ENCODE measurements around the gene TDP2.

Gene TDP2

DNA sequence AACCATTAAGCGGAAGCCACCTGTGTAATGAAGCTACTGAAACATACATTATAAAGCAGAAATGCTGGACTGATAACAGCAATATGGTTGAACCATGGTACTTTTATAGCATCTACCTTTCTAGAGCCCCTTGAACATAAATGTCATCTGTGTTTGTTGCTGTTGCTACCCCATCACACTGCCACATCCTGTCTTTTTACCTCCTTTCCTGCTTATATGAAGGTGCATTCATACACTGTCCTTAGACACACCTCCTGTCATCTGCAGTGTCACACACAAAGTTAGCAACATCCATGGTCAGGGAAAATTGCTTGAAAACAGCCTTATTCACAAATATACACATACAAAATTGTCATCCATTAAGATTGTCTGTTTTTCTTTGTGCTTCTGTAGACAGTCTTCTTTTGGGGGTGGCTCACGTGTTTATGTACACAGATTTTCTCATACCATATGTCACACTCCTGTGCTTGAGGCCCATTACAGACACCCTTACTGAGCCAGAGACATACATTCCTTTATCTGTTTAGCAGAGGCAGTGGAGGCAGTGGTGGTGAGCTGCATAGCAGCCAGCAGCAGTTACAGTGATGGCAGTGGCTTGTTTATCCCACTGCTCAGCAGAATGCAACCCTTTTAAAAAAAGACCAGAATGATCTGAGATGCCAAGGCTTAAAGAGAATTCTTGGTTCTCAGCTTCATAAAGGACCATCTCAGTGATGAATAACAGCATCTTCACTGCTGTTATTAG lies 26.3 kb upstream of the TDP2 start:
- Histone ChIP-seq H3K36me3 (replicated peaks) (no peaks in the 10 kb centered on the region), H3K27me3 (replicated peaks) (no peaks in the 10 kb centered on the region), H3K4me3 (ENCODE audit: low read depth, low read length) (no peak overlapping the region), H3K27ac (no peak overlapping the region)
- in situ Hi-C loops (cut with HindIII; ENCODE audit: low pct_ligation_motif_present, low sequenced_read_pairs), result no loop called here
- no peak for DNase-seq
- TF ChIP-seq, protein P1, sequence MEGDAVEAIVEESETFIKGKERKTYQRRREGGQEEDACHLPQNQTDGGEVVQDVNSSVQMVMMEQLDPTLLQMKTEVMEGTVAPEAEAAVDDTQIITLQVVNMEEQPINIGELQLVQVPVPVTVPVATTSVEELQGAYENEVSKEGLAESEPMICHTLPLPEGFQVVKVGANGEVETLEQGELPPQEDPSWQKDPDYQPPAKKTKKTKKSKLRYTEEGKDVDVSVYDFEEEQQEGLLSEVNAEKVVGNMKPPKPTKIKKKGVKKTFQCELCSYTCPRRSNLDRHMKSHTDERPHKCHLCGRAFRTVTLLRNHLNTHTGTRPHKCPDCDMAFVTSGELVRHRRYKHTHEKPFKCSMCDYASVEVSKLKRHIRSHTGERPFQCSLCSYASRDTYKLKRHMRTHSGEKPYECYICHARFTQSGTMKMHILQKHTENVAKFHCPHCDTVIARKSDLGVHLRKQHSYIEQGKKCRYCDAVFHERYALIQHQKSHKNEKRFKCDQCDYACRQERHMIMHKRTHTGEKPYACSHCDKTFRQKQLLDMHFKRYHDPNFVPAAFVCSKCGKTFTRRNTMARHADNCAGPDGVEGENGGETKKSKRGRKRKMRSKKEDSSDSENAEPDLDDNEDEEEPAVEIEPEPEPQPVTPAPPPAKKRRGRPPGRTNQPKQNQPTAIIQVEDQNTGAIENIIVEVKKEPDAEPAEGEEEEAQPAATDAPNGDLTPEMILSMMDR (IDR thresholded peaks at IDR 0.05; ENCODE audit: low read depth, low read length, missing control alignments), result no peak

DNA sequence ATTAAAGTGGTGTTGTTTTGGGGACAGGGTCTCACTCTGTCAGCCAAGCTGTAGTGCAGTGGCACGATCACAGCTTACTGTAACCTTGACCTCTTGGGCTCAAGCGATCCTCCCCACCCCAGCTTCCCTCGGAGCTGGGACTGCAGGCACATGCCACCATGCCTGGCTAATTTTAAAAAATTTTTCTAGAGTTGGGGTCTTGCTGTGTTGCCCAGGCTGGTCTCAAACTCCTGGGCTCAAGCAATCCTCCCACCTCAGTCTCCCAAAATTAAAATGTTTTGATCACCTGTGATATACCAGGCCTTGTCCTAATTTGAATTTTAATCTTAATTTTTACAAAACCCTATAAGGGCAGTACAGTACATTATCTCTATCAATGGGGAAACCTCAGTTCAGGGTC lies 25.7 kb upstream of the TDP2 start:
- in situ Hi-C loops (cut with HindIII; ENCODE audit: low pct_ligation_motif_present, low sequenced_read_pairs), result no loop called here
- Histone ChIP-seq H3K4me3 (ENCODE audit: low read depth, low read length) (no peak overlapping the region), H3K27ac (no peak overlapping the region), H3K27me3 (replicated peaks) (no peaks in the 10 kb centered on the region), H3K36me3 (replicated peaks) (no peaks in the 10 kb centered on the region)
- no peak for DNase-seq
- TF ChIP-seq, protein P1 (IDR thresholded peaks at IDR 0.05; ENCODE audit: low read depth, low read length, missing control alignments), result no peak

DNA sequence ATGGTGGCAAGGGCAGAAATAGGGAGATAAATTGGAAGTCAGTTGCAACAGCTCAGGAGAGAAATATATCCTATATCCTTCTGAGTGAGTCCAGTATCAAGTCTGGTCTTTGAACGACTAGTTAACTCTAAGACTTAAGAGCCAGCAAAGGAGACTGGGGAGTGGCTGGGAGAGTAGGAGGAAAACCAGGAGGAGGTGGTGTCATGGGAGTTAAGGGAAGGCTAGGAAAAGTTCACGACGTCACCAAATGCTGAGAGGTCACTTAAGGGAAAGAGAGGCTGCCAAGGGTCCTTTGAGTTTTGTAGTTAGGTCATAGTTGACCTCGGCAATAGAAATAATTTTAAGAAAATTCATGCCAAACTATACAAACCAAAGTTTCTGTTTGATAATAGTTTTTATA lies 25.3 kb upstream of the TDP2 start:
- Histone ChIP-seq H3K27me3 (replicated peaks) (no peaks in the 10 kb centered on the region), H3K36me3 (replicated peaks) (no peaks in the 10 kb centered on the region), H3K4me3 (ENCODE audit: low read depth, low read length) (no peak overlapping the region), H3K27ac (no peak overlapping the region)
- in situ Hi-C loops (cut with HindIII; ENCODE audit: low pct_ligation_motif_present, low sequenced_read_pairs), result no loop called here
- no peak for DNase-seq
- TF ChIP-seq, protein P1 (IDR thresholded peaks at IDR 0.05; ENCODE audit: low read depth, low read length, missing control alignments), result no peak

DNA sequence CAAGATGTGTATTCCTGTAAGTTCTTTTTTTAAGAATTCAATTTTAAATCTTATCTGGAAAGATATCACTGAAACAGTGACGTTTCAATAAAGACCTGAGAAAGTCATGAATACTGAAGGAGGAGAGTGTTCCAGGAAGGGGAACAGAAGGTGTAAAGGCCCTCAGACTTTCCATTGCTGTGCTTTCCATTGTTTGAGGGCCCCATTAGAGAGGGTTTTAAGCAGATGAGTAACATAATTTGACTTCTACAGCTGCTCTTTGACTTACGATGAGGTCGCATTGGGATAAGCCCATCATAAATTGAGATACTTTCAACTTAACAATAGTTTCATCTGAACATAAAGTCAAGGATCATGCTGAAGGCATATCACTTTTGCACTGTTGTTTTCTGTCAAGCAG lies 24.9 kb upstream of the TDP2 start:
- TF ChIP-seq, protein P1 (IDR thresholded peaks at IDR 0.05; ENCODE audit: low read depth, low read length, missing control alignments), result no peak
- in situ Hi-C loops (cut with HindIII; ENCODE audit: low pct_ligation_motif_present, low sequenced_read_pairs), result no loop called here
- Histone ChIP-seq H3K27me3 (replicated peaks) (no peaks in the 10 kb centered on the region), H3K27ac (no peak overlapping the region), H3K36me3 (replicated peaks) (no peaks in the 10 kb centered on the region), H3K4me3 (ENCODE audit: low read depth, low read length) (no peak overlapping the region)
- no peak for DNase-seq

DNA sequence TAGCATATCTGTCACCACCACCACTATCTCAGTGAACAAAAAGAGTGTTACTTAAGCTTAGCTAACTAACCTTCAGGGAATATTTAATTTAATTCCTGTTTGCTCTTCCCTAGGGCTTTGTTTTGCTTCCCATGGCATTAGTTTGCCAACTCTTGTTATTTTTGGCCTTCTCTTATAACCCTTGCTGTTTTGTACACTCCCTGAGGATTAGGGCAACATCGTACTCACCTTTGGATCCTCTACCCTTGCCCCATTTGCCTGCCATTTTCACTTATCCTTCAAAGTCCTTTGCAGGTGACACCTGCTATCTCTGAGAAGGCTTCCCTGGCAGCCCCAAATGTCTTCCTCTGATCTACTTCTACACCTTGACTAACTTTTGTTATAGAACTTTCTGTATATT lies 23.9 kb upstream of the TDP2 start:
- H3K27ac ChIP-seq, result no peak overlapping the region
- H3K4me3 ChIP-seq (ENCODE audit: low read depth, low read length), result no peak overlapping the region
- no peaks in the 10 kb centered on the region for H3K36me3 ChIP-seq (replicated peaks)
- no peak for DNase-seq
- H3K27me3 ChIP-seq (replicated peaks), result no peaks in the 10 kb centered on the region
- TF ChIP-seq, protein P1 (IDR thresholded peaks at IDR 0.05; ENCODE audit: low read depth, low read length, missing control alignments), result no peak
- in situ Hi-C loops (cut with HindIII; ENCODE audit: low pct_ligation_motif_present, low sequenced_read_pairs), result no loop called here

DNA sequence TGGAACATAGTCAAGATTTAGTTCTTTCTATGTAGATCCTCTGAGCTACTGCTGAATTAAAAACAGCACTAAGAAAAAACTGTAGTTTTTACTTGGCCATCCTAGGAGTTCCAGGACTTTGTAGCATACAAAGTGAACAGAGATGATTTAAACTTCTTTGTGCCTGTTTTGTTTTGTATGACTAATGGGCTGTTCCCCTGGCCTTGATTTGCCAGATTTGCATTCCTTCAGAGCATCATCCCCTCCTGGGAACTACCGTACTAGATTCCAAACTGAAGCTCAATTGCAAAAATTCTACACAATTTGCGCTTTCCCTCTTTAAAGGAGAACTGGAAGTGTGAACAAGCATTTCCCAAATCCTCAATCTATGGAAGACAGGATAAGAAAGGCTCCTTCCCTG lies 23.3 kb upstream of the TDP2 start:
- in situ Hi-C loops (cut with HindIII; ENCODE audit: low pct_ligation_motif_present, low sequenced_read_pairs), result no loop called here
- H3K4me3 ChIP-seq (ENCODE audit: low read depth, low read length), result no peak overlapping the region
- no peak overlapping the region for H3K27ac ChIP-seq
- TF ChIP-seq, protein P1 (IDR thresholded peaks at IDR 0.05; ENCODE audit: low read depth, low read length, missing control alignments), result no peak
- DNase-seq, result no peak
- no peaks in the 10 kb centered on the region for H3K36me3 ChIP-seq (replicated peaks)
- no peaks in the 10 kb centered on the region for H3K27me3 ChIP-seq (replicated peaks)
